ENCODE results near the gene ITPR1. TPM values are rescaled to one million over a fixed set of nuclear protein-coding genes. Genes with fewer than 3 reads are reported as not detected.

Gene ITPR1
- total RNA-seq, 4 donors from 2014 or later = 9.5 to 24.1 (median 17.5) TPM

- DNase-seq (ENCODE audit: low spot score in 2 of 2) = no peak
- intact Hi-C loops (cut with DNase I; ENCODE audit: low total_unique reads) = no loop called here
- no peak overlapping the region for H3K4me3 ChIP-seq (ENCODE audit: low read depth, poor library complexity, severe bottlenecking)
- TF ChIP-seq, protein P1, sequence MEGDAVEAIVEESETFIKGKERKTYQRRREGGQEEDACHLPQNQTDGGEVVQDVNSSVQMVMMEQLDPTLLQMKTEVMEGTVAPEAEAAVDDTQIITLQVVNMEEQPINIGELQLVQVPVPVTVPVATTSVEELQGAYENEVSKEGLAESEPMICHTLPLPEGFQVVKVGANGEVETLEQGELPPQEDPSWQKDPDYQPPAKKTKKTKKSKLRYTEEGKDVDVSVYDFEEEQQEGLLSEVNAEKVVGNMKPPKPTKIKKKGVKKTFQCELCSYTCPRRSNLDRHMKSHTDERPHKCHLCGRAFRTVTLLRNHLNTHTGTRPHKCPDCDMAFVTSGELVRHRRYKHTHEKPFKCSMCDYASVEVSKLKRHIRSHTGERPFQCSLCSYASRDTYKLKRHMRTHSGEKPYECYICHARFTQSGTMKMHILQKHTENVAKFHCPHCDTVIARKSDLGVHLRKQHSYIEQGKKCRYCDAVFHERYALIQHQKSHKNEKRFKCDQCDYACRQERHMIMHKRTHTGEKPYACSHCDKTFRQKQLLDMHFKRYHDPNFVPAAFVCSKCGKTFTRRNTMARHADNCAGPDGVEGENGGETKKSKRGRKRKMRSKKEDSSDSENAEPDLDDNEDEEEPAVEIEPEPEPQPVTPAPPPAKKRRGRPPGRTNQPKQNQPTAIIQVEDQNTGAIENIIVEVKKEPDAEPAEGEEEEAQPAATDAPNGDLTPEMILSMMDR (IDR thresholded peaks at IDR 0.05) = no peak
- TF ChIP-seq POLR2A (IDR thresholded peaks at IDR 0.05) = no peak
- 83 to 88% methylated on average over 13 of the region's 13 CpGs for WGBS, 2 donors
Measured at GRCh38 chr3:4693620-4694019, 200.5 kb downstream of the ITPR1 start.

DNA sequence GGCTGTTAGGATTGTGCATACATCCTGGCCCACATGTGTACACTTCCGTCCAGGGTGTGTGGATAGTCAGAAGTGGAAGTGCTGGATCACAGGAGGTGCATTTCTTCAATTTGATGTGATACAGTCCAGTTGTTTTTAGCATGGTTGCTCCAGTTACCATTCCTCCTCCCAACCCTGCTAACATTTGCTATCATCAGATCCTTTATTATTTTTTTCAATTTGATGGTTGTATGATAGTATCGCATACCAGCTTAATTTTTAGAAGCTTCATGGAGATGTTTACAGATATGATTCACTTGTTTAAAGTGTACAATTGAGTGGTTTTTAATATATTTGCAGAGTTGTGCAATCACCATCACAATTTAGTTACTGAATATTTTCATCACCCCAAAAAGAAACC, 202.7 kb downstream of the ITPR1 start:
- whole genome bisulfite sequencing, 2 donors = 85 to 97% methylated on average over 2 of the region's 2 CpGs
- intact Hi-C loops (cut with DNase I; ENCODE audit: low total_unique reads) = no loop called here
- H3K4me3 ChIP-seq (ENCODE audit: low read depth, poor library complexity, severe bottlenecking) = no peak overlapping the region
- no peak for TF ChIP-seq POLR2A (IDR thresholded peaks at IDR 0.05)
- TF ChIP-seq, protein P1 (IDR thresholded peaks at IDR 0.05) = no peak
- no peak for DNase-seq (ENCODE audit: low spot score in 2 of 2)

DNA sequence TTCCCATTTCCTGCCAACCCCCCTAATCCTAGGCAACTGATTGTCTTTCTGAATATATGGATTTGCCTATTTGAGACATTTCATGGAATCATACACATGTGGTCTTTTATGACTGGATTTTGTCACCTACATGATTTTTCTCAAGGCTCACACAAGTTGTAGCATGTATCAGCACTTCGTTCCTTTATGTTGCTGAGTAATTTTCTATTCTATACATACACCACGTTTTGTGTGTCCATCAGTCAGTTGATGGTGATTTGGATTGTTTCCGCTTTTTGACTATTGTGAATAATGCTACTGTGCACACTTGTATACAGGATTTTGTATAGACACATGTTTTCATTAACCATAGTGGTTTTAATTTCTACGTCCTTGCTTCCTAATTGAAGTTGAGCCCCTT, 203.1 kb downstream of the ITPR1 start:
- no peak overlapping the region for H3K4me3 ChIP-seq (ENCODE audit: low read depth, poor library complexity, severe bottlenecking)
- WGBS, 2 donors = 74 to 87% methylated on average over 4 of the region's 4 CpGs
- intact Hi-C loops (cut with DNase I; ENCODE audit: low total_unique reads) = no loop called here
- TF ChIP-seq POLR2A (IDR thresholded peaks at IDR 0.05) = no peak
- TF ChIP-seq, protein P1 (IDR thresholded peaks at IDR 0.05) = no peak
- DNase-seq (ENCODE audit: low spot score in 2 of 2) = no peak

GRCh38 chr3:4698125-4698821, 205.1 kb downstream of the ITPR1 start:
- no peak for DNase-seq (ENCODE audit: low spot score in 2 of 2)
- 93 to 94% methylated on average over 3 of the region's 3 CpGs for WGBS, 2 donors
- no peak for TF ChIP-seq POLR2A (IDR thresholded peaks at IDR 0.05)
- TF ChIP-seq, protein P1 (IDR thresholded peaks at IDR 0.05) = no peak
- H3K4me3 ChIP-seq (ENCODE audit: low read depth, poor library complexity, severe bottlenecking) = no peak overlapping the region
- intact Hi-C loops (cut with DNase I; ENCODE audit: low total_unique reads) = no loop called here

GRCh38 chr3:4703054-4703480, 209.9 kb downstream of the ITPR1 start:
- WGBS, 2 donors = 47 to 53% methylated on average over 3 of the region's 3 CpGs
- intact Hi-C loops (cut with DNase I; ENCODE audit: low total_unique reads) = loop anchor here (10.0 kb wide), 1 partner anchor 362 kb away; no protein-coding TSS in a partner anchor
- no peak overlapping the region for H3K4me3 ChIP-seq (ENCODE audit: low read depth, poor library complexity, severe bottlenecking)
- DNase-seq (ENCODE audit: low spot score in 2 of 2) = no peak
- TF ChIP-seq POLR2A (IDR thresholded peaks at IDR 0.05) = no peak
- TF ChIP-seq, protein P1 (IDR thresholded peaks at IDR 0.05) = no peak
